Smooth muscle cell of the brain vasculature (primary cell): ENCODE measurements around the gene C1orf141.
"Not testable (repeated sequence)": the region's sequence is repeated elsewhere in the genome, so short reads cannot be mapped to it uniquely, and the experiment has no call there.

Experiments
- DNase-seq: peaks from one replicate; pipeline ENCODE4 v3.0.0-alpha.2; 2012; ENCODE audit warnings: low read depth, low spot score

The C1orf141 gene

GRCh38 chr1:67134695-67135094 lies at the start of gene C1orf141:
TSS of gene C1orf141 (minus strand) at chr1:67134970. CDS start at chr1:67127240, 7,730 bp downstream.
- no peak for DNase-seq

- no peak for DNase-seq
Measured at GRCh38 chr1:67175530-67176087, 40.8 kb upstream of the C1orf141 start.

- DNase-seq = no peak
Measured at GRCh38 chr1:67174716-67175284, 40.0 kb upstream of the C1orf141 start.

GRCh38 chr1:67173988-67174387 lies 39.2 kb upstream of the C1orf141 start:
- no peak for DNase-seq

- DNase-seq = no peak
Measured at GRCh38 chr1:67171978-67172377, 37.2 kb upstream of the C1orf141 start.

- no peak for DNase-seq
Measured at GRCh38 chr1:67171574-67171955, 36.8 kb upstream of the C1orf141 start.

GRCh38 chr1:67170751-67171573 lies 36.2 kb upstream of the C1orf141 start:
- DNase-seq = no peak

- DNase-seq = no peak
Measured at GRCh38 chr1:67169932-67170331, 35.2 kb upstream of the C1orf141 start.

GRCh38 chr1:67169496-67169895 lies 34.7 kb upstream of the C1orf141 start:
- no peak for DNase-seq

- no peak for DNase-seq
Measured at GRCh38 chr1:67166196-67166595, 31.4 kb upstream of the C1orf141 start, which contains the start of gene IL23R. TSS of gene IL23R (plus strand) at chr1:67166454. CDS start at chr1:67168121, 1,667 bp downstream.

GRCh38 chr1:67165468-67166041 lies 30.8 kb upstream of the C1orf141 start:
- DNase-seq = no peak

GRCh38 chr1:67162954-67163353 lies 28.2 kb upstream of the C1orf141 start:
- DNase-seq = no peak

GRCh38 chr1:67159233-67159632 lies 24.5 kb upstream of the C1orf141 start:
- no peak for DNase-seq

GRCh38 chr1:67158401-67158800 lies 23.6 kb upstream of the C1orf141 start:
- DNase-seq = no peak

GRCh38 chr1:67150931-67151330 lies 16.2 kb upstream of the C1orf141 start:
- DNase-seq = no peak

GRCh38 chr1:67149179-67149770 lies 14.5 kb upstream of the C1orf141 start:
- peak; percentile 43 for DNase-seq

GRCh38 chr1:67148516-67149178 lies 13.9 kb upstream of the C1orf141 start:
- no peak for DNase-seq

GRCh38 chr1:67147973-67148372 lies 13.2 kb upstream of the C1orf141 start:
- DNase-seq = not testable (repeated sequence)

- DNase-seq = no peak
Measured at GRCh38 chr1:67146539-67146938, 11.8 kb upstream of the C1orf141 start.

GRCh38 chr1:67146101-67146500 lies 11.3 kb upstream of the C1orf141 start:
- no peak for DNase-seq

- DNase-seq = no peak
Measured at GRCh38 chr1:67144696-67145095, 9.9 kb upstream of the C1orf141 start.

- DNase-seq = no peak
Measured at GRCh38 chr1:67143966-67144365, 9.2 kb upstream of the C1orf141 start.
